Muscle of arm (tissue), 12 donors: Measurements from ENCODE around the gene COG5. TPM values are rescaled to one million over a fixed set of nuclear protein-coding genes. Genes with fewer than 3 reads are reported as not detected.
"Not testable (repeated sequence)": the region's sequence is repeated elsewhere in the genome, so short reads cannot be mapped to it uniquely, and the experiment has no call there.

Experiments used
- DNase-seq: peaks from one replicate; pipeline ENCODE4 v3.0.0-alpha.2; 2013
- polyA plus RNA-seq, 12 donors: library from polyadenylated mRNA; unstranded; fragments of 120-200 nt; gene quantifications; one replicate each; pipeline ENCODE4 v1.2.1, GENCODE V29; 2013; ENCODE audit not compliant: insufficient read length in 12 of 12

The COG5 gene
- polyA plus RNA-seq, 12 donors, result 15.3 to 38.3 (median 30.3) TPM; not detected in 1

GRCh38 chr7:107230334-107230733 is 333.4 kb downstream of the COG5 start:
- no peak for DNase-seq

DNA sequence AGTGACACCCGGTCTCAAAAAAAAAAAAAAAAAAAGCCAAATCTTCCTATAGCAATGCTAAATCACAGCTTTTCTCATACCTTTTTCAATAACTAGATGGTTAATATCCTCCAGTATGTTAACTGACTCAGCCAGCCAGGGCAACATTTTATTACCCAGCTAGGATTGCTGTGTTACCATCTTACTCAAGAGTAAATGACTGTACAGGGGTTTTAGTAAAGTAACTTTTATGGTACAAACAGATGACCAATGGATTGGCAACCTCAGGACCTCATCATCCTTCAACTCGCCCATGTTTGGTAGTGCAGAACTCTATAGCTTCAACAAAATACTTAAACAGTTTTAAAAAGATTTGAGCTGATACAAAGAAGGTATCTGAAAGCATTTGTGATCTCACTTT is 335.4 kb downstream of the COG5 start:
- no peak for DNase-seq

DNA sequence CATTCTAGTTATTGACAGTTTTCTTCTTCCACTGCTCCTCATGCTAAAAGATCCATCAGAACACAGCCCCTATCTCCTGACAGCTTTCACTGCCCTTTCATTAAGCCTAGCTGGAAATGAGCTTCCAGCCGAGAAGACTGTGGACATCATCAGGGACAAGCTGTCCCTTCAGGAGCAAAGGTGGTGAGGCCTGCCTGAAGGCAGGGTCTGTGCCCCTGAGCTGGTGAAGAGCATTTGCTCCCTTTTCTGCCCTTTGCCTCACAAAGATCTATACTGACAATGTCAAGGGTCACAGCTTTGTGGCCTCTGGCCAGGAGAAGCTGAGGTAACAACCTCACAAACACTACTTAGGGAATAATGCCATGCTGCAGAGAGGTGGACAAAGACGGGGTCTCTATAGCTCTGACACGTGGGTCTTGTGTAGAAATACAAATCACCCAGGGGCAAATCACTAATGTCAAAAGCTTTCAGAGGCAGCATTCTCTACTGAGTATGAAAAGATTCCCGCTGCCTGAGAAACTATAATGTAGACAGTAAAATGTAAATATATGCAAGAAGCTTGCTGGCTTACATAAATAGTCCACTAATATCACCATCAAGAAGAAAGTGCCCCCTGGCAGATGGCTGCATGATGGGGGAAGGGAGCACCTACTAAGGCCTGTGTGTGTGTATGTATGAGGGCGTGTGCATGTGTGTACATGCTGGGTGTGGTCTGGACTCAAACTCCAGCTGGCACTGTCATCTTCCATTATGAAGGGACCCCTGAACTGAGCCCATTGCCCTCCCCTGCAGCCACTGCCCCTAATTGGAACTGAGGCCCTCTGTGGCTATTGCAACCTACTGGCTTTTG is 339.1 kb downstream of the COG5 start:
- DNase-seq, result no peak

DNA sequence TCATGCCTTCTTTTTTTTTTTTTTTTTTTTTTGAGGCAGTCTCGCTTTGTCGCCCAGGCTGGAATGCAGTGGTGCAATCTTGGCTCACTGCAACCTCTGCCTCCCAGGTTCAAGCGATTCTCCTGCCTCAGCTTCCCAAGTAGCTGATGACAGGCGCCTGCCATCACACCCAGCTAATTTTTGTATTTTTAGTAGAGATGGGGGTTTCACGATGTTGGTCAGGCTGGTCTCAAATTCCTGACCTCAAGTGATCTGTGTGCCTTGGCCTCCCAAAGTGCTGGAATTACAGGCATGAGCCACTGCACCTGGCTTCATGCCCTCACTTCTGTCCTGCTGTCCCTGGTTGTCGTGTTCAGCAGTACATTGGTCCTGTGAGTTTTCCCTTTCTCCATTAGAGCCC is 342.9 kb downstream of the COG5 start:
- not testable (repeated sequence) for DNase-seq

DNA sequence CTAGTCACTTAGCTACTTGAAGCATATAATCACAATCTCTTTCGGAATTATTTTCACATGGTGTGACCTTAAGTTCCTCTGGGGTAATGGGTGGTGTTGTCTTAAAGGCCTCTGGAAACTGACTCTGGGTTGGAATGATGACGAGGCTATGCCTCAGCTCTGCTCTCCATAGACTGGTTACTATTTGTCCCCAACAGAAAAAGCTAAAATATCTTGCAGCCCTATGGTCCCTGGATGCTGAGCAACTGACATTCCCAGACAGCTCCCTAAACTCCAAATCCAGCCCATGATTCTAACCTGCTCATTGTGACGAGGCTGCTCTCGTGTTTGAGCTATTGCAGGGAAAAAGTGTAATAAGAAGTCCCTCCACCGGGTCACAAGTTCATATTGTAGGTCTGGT is 343.4 kb downstream of the COG5 start:
- no peak for DNase-seq

- no peak for DNase-seq
Observed at GRCh38 chr7:107219563-107220244, 344.0 kb downstream of the COG5 start.

DNA sequence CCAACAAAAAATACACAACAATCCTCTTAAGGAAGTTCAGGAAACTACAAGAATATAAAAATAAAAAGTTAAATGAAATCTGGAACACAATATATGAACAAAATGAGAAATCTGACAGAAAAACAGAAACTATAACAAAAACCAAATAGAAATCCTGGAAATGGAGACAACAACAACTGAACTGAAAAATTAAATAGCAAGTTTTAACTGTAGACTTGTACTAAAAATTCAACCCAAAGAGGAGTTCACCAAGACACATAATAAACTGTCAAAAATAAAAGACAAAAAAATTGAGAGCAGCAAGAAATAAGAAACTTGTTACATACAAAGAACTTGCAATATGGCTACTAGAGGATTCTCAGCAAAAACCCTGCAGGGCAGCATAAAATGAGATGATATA is 349.8 kb downstream of the COG5 start:
- DNase-seq, result no peak

- peak; percentile 8 for DNase-seq
Observed at GRCh38 chr7:107213193-107213788, 350.4 kb downstream of the COG5 start.

GRCh38 chr7:107212725-107213124 is 351.0 kb downstream of the COG5 start:
- no peak for DNase-seq

- DNase-seq, result no peak
Observed at GRCh38 chr7:107210400-107210799, 353.3 kb downstream of the COG5 start.

DNA sequence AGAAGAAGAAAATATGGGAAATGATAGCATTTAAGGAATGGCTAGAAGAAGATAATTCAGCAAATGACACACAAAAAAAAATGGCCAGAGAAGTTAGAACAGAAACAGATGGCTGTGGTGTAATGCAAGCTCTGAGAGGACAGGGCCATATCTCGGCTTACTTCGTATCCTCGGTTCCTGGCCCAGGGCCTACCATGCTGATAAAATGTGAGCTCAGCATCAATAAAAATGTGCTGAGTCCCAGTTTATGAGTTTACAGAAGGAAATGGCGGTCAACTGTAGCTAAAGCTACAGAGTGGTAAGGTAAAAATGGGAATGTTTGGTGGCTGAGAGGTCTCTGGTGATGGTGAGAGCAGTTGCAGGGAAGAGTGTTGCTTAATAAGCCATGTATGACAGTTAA is 354.2 kb downstream of the COG5 start:
- no peak for DNase-seq

GRCh38 chr7:107208563-107208962 is 355.2 kb downstream of the COG5 start:
- DNase-seq, result no peak

- peak; percentile 11 for DNase-seq
Observed at GRCh38 chr7:107208024-107208521, 355.6 kb downstream of the COG5 start.

DNA sequence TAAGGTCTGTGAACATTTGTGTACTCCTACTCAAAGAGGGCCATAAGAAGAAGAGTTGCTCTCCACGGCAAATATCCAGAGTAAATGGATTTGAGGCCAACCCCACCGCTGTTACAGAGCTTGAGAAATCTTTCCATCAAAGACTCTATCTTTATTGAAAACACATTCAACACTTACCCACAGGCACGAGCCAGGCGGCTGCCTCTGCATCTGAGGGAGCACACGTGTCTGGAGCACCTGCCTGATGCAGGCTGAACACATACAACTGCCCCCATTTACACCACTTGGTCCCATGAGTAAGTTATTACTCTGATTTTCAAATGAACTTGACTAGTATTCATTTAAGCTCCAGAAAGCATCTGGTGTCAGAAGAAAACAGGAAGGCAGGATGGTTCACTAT is 356.3 kb downstream of the COG5 start:
- no peak for DNase-seq

DNA sequence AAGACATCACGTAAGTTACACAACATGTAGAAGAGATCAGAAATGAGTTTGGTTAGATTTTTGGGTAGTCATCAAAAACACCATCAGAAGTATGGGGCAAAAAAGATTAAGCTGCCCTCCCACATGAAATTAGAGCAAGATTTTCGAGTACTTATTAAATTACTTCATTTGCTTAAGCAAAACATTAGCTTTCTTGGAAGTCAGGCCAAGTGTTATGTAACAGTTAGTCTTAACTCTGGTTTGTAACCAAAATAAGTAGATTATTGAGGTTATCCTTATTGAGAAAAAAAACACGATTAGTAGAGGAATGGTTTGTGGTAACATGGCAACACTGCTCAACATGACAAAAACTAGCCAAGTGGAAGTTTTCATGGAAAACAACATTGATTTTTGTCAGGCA is 357.0 kb downstream of the COG5 start:
- no peak for DNase-seq

- no peak for DNase-seq
Observed at GRCh38 chr7:107206136-107206535, 357.6 kb downstream of the COG5 start.

DNA sequence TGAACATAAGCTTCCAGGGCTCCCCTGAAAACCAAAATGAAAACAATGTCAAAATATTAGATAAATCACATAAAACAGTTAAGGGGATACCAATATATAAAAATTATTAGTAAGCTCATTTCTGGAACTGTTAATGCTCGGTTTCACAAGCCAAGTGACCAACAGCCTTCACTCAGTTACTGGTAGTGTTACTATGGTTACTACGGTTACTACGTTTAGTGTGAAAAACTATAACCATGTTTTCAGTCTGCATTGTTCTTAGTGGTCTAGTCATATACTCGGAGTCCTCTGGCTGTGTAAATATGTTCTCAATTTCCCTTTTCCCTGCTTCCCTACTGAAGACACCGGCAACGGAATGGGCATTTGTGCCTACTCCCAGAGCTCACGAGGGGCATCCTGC is 360.1 kb downstream of the COG5 start:
- DNase-seq, result no peak

GRCh38 chr7:107201795-107202450 is 361.8 kb downstream of the COG5 start:
- peak; percentile 18 for DNase-seq

GRCh38 chr7:107196834-107197610 is 366.7 kb downstream of the COG5 start:
- no peak for DNase-seq

DNA sequence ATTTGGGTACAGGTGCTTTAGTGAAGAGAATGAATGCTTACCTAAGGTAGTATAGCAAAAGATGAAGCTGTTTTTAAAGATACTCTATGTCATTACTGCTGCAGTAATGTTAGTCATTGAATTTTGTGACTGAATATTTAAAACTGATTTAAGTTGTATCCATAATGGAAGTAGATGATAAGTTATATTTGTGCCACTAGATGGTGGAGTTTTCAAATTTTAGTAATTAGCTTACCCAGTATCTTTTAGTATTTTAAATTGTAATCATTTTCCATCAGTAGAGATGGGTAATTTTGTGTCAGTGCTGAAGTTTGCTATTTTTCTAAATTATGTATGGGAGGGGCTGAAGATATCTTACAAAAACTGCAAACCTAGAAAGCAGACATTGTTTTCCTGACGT is 369.7 kb downstream of the COG5 start:
- DNase-seq, result no peak

GRCh38 chr7:107190090-107190489 is 373.6 kb downstream of the COG5 start:
- no peak for DNase-seq
